Left cardiac atrium (tissue), 4 donors: ENCODE measurements around the gene TMEM52. TPM values are rescaled to one million over a fixed set of nuclear protein-coding genes. Genes with fewer than 3 reads are reported as not detected.

ENCODE experiments used
- ATAC-seq, 2 donors: fragments of 200-7000 bp; cut with Tn5 transposase; one replicate each; pipeline ENCODE4 v1.9.1; 2020; ENCODE audit warnings: mild to moderate bottlenecking in 2 of 2, moderate library complexity in 2 of 2
- DNase-seq: peaks from one replicate; pipeline ENCODE4 v3.0.0-alpha.2; 2020
- intact Hi-C, 2 donors: fragments of 100-400 bp; cut with DNase I; formaldehyde crosslinking; loops; one replicate each; pipeline versions ENCODE4 v1.14.1 to v1.15.1; 2022 to 2023
- total RNA-seq, 2 donors: library from RNA; stranded (reverse); fragmentation: NEBNext Ultra II Directional; extraction: Animal tissue kit (Norgen Biotek cat#: 25700); gene quantifications; one replicate each; pipeline ENCODE4 v1.2.1, GENCODE V29; 2021
- donor health status: DM: no; HTN: yes; CAD: no.
- donor health status: DM: no; HTN: yes; CAD: no; lungs with severe emphysema.
- donor health status: DM: yes; HTN: yes; CAD: no.
- donor health status: Dilated cardiomyopathy.

The TMEM52 gene
- total RNA-seq, 2 donors from 2014 or later, result 0.68 to 0.82 TPM

DNA sequence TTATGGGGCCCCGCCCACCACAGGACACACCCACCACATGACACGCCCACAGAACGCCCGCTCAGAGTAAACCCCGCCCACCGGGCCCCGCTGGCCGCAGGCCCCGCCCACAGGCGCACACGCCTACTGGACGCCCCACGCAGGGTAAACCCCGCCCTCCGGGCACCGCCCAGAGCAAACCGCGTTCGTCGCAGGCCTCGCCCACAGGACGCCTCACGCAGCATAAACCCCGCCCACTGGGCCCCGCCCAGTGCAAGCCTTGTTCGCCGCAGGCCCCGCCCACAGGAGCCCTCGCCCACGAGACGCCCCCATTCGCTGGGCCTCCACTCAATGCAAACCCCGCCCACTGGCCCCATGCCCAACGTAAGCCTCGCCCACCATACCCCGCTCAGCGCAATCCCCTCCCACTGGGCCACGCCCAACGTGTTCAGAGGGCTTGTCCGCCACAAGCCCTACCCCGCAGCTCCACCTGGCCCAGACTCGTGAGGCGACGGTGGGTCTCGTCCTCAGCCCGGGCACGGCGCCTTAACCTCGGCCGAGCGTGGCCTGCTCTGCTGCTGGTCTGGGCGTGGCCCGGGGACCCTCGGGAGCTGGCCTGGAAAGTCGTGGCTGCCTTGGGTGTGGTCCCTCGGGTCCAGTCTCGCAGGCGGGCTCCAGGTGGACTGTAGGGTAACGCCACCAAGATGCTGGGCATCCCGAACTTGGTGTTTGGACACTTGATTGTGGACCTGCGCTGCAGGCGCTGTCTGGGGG is 401 bp upstream of the TMEM52 start:
- ATAC-seq (peak; percentile 92 to 94), DNase-seq (peak; percentile 100)
- intact Hi-C loops, result no loop called here

DNA sequence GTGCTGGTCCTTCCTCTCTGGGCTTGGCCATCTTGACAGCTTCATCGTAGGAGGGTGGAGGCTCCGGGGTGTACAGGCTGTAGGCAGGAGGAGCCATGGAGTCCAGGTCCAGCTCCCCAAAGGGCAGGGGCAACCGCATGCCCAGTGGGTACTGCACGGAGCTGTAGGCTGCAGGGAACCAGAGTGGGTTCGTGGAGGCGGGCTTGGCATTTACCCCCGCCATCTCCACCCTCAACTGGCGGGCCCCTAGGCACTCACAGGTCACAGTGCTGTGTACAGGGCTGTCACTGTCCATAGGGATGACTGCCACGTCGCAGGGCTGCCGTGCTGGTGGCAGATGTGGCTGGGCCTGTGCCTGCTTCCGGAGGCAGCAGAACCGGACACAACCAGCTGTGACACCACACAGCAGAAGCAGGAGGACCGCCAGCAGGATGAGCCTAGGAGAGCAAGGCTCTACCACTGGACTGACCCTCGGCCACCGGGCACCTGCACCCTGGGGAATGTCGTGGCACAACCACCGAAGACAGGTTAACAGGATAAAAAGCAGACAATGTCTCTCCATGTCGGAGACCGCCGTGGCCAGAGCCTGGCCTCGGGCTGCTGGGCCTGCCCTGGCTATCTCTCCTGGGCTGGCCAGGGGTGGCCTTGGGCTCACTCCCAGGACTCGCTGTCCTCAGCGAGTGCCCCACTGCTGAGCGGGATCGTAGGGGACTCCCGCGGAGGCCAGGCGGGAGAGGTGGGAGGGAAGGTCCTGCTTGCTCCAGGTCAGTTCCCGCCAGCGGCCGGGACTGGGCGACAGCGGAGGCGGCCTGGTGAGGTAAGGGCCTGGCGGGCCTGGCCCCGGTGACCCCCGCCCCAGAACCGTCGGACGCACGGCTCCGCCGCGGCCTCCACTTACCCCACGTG is 831 bp downstream of the TMEM52 start:
- ATAC-seq, result peak in 1 of 2 donors; percentile 1
- intact Hi-C loops, result no loop called here
- no peak for DNase-seq

DNA sequence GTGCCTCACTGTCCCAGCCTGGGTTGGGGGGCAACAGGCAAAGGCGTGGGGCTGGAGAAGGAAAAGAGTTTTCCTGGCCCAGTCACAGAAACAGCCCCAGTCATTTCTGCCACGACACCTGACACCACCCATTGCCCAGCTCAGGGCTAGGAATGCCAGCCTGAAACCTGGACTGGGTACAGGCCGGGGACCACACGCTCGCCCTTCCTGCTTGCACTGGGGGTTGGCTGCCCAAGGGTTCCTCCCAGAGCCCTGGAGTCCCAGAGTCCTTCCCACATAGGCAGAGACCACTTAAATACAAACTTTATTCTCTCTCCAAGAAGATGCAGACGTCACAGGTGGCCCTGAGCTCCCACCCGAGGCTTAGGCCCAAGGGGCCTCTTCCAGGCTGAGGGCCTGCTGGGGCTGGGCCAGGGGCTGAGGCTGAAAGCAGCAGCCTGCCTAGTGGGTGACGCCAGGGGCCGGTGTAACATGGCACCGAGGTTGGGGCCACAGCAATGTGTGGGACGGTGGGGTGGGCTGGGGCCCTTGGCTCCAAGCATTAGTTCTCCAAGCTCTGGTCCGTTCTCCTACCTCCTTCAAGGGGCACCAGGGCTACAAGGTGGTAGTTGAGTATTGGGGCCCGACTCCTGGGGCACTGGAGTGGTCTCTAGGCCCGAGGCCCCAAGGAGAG is 1.6 kb downstream of the TMEM52 start:
- no peak for ATAC-seq
- no peak for DNase-seq
- intact Hi-C loops, result no loop called here

DNA sequence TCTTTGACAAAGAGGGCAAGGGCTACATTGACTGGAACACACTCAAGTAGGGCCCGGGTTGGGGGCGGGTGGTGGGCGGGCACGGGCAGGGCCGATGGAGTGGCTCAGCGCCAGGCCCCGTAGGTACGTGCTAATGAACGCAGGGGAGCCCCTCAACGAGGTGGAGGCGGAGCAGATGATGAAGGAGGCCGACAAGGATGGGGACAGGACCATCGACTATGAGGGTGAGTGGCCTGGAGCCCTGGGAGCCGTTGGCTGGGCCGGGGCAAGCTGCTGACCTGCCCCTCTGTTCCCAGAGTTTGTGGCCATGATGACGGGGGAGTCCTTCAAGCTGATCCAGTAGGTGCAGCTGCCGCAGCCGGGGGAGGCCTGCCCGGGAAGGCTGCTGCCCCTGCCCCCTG is 2.2 kb downstream of the TMEM52 start:
- intact Hi-C loops, result no loop called here
- no peak for DNase-seq
- no peak for ATAC-seq

DNA sequence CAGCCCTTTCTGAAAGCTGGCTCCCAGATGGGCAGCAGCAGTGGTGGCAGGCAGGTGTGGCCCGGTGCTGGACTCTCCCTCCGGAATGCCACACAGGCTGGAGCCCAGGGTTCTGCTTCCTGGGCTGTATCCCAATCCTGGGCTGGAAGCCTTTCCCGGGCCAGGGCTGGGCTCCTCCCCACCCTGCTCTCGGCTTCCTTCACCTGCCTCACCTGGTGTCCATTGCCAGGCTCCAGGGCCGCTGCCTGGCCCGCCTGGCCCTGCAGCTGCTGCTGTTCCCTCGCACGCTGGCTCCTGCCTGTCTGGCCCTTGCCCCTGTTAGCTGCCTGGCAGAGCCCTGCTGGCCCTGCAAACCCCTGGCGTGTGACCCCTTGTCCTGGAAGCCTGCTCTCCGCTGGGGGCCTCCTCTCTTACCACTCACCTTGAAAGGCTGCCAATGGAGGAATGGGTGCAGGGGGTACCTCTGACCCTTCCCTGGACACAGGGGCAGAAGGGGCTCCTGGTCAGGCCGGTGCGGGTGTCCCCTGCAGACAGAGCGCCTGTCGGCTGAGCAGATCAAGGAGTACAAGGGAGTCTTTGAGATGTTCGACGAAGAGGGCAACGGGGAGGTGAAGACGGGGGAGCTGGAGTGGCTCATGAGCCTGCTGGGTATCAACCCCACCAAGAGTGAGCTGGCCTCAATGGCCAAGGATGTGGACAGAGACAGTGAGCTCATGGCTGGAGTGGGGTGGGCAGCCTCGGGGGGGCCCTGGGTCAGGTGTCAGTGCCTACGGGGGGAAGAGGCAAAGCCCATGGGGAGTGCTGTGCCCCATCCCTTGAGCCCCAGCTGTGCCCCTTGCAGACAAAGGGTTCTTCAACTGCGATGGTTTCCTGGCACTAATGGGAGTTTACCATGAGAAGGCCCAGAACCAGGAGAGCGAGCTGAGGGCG is 2.9 kb downstream of the TMEM52 start:
- DNase-seq (no peak), ATAC-seq (no peak)

DNA sequence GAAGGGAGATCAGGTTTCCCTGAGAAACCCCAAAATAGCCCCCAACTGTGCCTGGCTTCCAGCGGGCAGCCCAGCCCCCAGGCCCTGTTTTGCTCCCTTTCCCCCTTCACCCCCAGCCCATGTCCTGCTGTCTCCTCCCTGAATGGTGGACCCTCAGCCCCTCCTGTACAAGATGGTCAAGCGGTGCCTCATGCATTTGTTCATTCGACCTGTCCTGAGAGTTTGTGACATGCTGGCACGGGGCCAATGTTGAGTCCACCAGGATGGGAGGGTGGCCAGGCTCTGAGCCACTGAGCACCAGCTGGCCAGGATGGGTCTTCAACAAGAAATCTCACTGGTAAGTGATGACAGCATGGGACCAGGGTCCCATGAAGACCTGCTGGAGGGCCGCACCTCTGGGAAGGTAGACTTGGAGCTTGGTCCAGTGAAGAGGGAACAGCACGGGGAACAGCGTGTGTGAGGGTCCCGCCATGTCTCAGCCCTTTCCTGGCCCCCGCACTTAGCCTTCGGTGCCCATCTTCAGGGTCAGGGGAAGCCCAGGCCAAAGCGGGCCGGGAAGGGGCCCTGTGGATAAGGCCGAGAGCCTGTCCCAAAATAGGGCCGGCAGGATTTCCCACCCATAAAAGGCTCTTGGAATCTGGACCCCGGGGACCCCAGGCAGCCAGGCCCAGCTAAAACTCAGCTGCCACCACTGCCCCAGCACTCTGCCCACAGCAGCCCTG is 3.9 kb downstream of the TMEM52 start, which contains the start of gene CALML6:
Gene CALML6, plus strand, starts transcription at position 290 of the 722 bp plus-strand sequence. Its CDS starts 21 bp downstream, at position 311.
- ATAC-seq (no peak), DNase-seq (no peak)
- intact Hi-C loops, result no loop called here

More for the DNA sequence above, 2.9 kb downstream of the TMEM52 start:
- intact Hi-C loops, result no loop called here

DNA sequence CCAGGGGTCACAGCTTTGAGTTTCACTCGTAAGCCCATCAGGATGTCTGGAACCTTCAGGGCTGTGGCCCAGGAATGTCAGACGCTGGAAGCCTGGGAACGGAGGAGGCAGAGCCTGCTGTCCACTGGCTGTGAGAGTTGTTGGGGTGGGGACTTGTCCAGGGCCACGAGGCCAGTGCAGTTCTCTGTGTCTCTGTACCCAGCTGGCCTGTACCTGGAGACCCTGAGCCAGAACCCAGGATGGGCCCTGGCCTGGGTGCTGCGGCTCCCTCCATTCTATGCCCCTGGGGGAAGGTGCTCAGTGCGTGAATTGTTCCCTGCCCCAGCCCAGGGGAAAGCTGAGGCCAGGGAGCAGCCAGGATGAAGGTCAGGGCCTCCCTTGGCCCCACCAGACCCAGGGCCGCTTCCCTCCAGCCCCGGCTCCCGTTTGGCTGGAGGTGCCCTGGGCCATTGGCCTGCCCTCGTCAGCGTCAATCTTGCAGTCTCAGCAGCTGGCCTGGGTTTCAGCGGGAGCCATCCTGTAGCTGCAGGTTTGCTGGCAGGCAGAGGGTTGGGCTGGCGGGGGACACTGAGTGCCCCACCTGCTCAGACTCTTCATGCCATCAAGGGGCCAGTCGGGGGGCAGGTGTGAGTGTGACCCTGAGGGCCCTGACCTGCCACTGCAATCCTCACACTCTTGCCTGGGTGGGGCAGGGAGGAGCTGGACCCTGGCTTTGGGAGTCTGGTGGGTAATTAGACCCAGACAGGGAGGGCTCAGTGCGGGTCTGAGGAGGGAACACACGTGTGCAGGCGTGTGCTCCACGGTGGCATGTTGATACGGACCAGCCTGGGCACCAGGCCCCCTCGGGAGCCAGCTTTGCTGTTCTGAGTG is 4.7 kb downstream of the TMEM52 start:
- intact Hi-C loops, result no loop called here
- DNase-seq (no peak), ATAC-seq (no peak)

DNA sequence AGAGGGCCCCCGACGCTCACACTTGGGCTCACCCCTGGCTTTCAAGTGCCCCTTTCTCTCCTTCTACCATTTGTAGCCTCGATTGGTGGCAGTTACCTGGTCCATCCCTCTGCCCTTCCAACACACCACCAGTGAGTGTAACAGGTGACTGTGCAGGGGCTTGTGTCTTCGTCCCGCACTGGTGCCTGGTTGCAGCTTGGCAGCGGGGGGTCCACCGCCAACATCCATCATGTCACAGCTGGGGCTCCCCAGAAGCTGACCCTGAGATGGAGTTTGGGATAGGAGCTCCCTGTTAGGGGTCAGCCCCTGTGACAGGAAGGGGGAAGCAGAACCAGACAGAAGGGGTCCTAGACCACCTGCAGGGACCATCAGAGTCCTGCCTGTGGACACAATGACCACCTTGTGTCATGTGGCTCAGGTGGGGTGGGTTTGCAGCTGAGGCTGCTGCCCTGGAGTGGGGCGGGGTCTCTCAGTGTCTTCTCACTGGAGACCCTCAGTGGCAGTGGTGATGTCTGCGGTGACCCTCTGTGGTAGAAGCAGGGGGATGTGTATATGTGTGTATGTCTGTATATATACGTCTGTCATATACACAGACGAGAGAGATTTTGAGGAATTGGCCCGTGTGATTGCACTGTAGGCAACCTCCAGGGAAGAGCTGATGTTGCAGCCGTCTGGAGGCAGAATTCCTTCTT is 7.6 kb downstream of the TMEM52 start:
- intact Hi-C loops, result no loop called here
- ATAC-seq (no peak), DNase-seq (no peak)

DNA sequence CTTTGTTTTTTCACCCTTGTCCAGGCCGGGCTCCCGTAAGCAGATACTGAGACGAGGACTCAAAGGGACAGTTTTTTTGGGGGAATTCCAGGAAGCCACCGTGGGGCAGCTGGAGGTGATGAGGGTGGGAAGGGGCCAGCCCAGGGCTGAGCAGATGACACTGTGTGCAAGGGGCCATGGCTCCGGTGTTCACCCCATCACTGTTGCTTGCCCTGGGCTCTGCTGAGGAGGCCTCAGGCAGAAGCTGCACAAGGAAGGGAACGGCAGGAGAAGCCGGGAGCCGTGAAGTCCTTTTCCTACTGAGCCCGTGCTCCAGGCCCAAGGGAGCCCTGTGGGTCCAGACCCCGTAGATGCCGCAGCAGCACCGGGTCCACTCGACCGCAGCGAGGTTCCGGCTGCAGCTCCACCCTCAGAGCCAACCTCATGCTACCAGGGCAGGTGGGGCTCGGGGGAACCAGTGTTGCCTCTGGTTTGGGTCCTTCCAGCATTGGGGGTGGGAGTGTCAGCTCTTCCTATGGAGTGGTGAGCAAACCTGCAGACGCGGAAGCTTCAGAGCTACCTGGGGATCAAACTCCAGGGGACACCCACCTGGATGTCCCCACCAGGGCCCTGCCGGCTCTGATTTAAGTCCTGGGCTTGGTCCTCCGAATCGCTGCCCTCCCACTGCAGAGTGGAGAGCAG is 8.3 kb downstream of the TMEM52 start:
- ATAC-seq, result no peak
- intact Hi-C loops, result no loop called here
- peak; percentile 29 for DNase-seq

DNA sequence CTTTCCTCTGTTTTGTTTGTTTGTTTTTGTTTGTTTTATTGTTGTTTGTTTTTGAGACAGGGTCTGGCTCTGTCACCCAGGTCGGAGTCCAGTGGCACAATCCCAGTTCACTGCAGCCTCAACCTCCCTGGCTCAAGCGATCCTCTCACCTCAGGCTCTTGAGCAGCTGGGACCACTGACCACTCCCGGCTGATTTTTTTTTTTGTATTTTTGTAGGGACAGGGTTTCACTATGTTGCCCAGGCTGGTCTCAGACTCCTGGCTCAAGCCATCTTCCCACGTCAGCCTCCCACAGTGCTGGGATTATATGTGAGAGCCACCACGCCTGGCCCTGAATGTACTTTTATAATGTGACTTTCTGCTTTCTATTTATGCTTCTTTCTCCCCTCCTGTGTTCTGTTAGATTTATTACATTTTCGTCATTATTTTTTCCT is 9.0 kb downstream of the TMEM52 start:
- ATAC-seq (no peak), DNase-seq (peak; percentile 18)
- intact Hi-C loops, result no loop called here

DNA sequence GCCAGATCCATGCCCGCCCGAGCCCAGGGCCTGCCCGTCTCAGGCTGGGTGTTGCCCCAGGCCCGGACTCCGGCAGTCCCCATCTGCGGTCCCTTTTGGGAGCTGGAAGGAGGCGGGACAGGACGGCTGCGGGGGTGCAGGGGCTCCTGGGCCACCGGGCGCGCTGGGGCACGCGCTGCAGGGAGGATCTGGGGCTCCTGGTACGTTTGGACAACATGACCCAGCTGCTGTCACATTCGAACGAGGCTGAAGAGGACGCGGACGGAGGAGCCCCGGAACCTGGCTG is 10.6 kb downstream of the TMEM52 start:
- no peak for DNase-seq
- intact Hi-C loops, result loop anchor here (10.0 kb wide), 1 partner anchor 124 kb away; no protein-coding TSS in a partner anchor
- no peak for ATAC-seq

DNA sequence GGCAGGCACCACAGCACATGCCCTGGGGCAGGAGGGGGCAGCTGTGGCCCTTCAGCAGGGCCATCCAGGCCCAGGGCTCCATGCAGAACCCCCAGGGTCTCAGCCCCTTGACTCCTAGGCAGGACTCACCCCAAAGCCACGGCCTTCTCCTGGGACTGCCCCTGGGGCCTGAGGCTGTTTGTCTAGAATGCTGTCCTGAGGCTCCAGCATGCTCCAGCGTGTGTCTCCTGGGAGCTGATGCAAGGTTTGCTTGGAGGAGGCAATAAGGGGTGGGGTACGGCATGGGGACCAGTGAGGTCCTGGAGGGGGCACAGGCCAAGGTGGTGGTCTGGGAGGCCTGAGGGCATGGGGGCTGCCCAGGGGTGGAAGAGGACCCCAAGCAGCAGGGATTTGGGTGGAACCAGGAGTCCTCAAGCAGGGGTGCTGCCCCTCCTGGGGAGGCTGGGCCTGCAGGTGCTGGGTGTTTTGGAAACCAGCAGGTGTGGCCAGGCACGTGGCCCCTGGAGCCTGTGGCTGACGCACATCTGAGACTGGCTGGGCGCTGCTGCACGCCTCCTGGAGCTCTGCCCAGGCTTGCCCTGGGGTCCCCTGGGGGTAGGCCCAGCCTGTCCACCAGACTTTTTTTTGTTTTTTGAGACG is 11.9 kb downstream of the TMEM52 start:
- intact Hi-C loops, result loop anchor here (10.0 kb wide), 1 partner anchor 122 kb away; no protein-coding TSS in a partner anchor
- DNase-seq (no peak), ATAC-seq (no peak)

DNA sequence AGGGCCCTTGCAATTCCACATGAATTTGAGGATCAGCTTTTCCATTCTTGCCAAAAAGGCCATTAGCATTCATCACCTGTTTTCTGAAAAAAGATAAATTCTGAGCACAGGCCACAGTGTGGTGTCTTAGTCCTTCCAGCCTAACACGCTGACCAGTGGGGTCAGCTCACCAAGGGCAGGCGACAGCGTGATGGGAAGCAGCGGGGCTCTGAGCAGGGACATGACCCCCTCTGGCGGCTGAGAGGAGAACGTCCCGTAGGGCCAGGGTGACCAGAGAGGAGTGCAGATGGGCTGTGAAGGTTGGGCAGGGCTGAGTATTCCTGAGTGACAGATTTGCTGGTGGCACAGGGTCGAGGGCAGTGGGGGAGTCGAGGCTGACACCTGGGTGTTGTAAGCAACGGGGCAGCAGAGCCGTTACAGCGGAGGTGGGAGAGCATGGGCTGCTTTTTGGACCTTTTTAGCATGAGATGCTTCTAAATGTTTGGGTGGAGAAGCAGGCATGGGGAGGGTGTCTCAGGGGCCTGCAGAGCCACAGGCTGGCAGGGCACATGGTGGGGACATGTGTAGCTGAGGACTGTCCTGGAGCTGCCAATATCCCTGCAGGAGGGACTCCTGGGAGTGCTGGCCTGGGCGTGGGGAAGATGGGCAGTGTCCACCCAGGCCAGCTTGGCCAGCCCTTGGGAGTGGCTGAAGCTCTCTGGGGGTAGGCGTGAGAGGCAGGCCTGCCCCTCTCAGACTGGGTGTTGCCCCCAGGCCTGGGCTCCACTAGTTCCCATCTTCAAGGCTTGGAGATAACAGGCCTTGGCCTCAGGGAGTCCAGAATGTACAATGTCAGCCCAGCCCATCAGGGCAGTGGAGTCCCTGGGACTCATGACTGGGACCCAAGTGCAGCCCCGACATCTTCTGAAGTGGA is 12.6 kb downstream of the TMEM52 start:
- intact Hi-C loops, result loop anchor here (10.0 kb wide), 1 partner anchor 122 kb away; no protein-coding TSS in a partner anchor
- ATAC-seq, result peak; percentile 61 to 67
- DNase-seq, result peak; percentile 90

DNA sequence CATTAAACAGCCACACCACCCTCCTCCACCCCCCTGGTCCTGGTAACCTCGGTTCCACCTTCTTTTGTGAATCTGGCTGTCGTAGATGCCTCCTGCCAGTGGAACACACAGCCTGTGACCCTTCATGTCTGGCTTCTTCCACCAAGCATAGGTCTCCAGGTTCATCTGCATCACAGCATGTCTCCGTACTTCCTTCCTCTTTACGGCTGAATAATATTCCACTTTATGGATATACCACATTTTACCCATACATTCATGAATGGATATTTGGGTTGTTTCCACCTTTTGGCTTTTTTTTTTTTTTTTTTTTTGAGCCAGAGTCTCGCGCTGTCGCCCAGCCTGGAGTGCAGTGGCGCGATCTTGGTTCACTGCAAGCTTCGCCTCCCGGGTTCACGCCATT is 15.9 kb downstream of the TMEM52 start:
- ATAC-seq, result no peak
- intact Hi-C loops, result loop anchor here (10.0 kb wide), 1 partner anchor 118 kb away; no protein-coding TSS in a partner anchor
- no peak for DNase-seq
